MM.1S (cell line): ENCODE results near the gene RTP1.

ENCODE experiments used
- EZH2 ChIP-seq: fragments of 300-600 bp; sonication (generic); optimal IDR thresholded peaks from 2 replicates; pipeline ENCODE3; 2017; ENCODE audit warnings: low read depth, mild to moderate bottlenecking, antibody characterized with exemption, low read length, mixed read lengths
- TF ChIP-seq, protein P1 (sequence below): fragments of 300-600 bp; sonication (generic); IDR thresholded peaks from 2 replicates; pipeline ENCODE4 v1.5.1; 2016; ENCODE audit warnings: antibody characterized with exemption, low read length, mixed read lengths

GRCh38 chr3:187172929-187173328 is 24.4 kb upstream of the RTP1 start:
- TF ChIP-seq, protein P1, sequence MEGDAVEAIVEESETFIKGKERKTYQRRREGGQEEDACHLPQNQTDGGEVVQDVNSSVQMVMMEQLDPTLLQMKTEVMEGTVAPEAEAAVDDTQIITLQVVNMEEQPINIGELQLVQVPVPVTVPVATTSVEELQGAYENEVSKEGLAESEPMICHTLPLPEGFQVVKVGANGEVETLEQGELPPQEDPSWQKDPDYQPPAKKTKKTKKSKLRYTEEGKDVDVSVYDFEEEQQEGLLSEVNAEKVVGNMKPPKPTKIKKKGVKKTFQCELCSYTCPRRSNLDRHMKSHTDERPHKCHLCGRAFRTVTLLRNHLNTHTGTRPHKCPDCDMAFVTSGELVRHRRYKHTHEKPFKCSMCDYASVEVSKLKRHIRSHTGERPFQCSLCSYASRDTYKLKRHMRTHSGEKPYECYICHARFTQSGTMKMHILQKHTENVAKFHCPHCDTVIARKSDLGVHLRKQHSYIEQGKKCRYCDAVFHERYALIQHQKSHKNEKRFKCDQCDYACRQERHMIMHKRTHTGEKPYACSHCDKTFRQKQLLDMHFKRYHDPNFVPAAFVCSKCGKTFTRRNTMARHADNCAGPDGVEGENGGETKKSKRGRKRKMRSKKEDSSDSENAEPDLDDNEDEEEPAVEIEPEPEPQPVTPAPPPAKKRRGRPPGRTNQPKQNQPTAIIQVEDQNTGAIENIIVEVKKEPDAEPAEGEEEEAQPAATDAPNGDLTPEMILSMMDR = no peak
- TF ChIP-seq EZH2 = no peak
